Activated T-helper 1 cell treated with anti-CD3 and anti-CD28 coated beads, Interleukin-12 subunit alpha, Interleukin-12 subunit beta, Interleukin-2, Interleukin-4 antibody, amounts not matched to agents 30 ng/mL and 10 ng/mL and 1 ng/mL, durations not matched to agents 14 hours and 24 hours and 36 hours (primary cell): ENCODE data around the gene ZNF155. TPM values are rescaled to one million over a fixed set of nuclear protein-coding genes. Genes with fewer than 3 reads are reported as not detected.

ENCODE experiments used
- DNase-seq: peaks from one replicate; pipeline ENCODE4 v3.0.0; 2021; ENCODE audit warnings: low spot score
- H3K27ac Mint-ChIP-seq: one replicate; pipeline ENCODE4 v1.8.0; 2021; ENCODE audit warnings: mild to moderate bottlenecking, mixed read lengths
- H3K27me3 Mint-ChIP-seq: one replicate; pipeline ENCODE4 v1.8.0; 2022; ENCODE audit warnings: mild to moderate bottlenecking, moderate library complexity, mixed read lengths; ENCODE audit not compliant: insufficient read depth
- H3K36me3 Mint-ChIP-seq: one replicate; pipeline ENCODE4 v1.8.0; 2021; ENCODE audit warnings: low read depth, mixed read lengths
- H3K4me1 Mint-ChIP-seq: one replicate; pipeline ENCODE4 v1.8.0; 2021; ENCODE audit warnings: low read depth, mixed read lengths
- H3K4me3 Mint-ChIP-seq: one replicate; pipeline ENCODE4 v1.8.0; 2021; ENCODE audit warnings: mild to moderate bottlenecking, moderate library complexity, mixed read lengths
- H3K9me3 Mint-ChIP-seq: one replicate; pipeline ENCODE4 v1.8.0; 2021; ENCODE audit warnings: mixed read lengths
- intact Hi-C: fragments of 100-400 bp; cut with micrococcal nuclease; formaldehyde crosslinking; loops from one replicate; pipeline ENCODE4 v1.15.1; 2024
- total RNA-seq: library from RNA; stranded (reverse); gene quantifications from 2 replicates; pipeline ENCODE4 v1.2.3, GENCODE V29; 2022

ZNF155 gene
- total RNA-seq, 1 donor from 2014 or later = 5.2 TPM

DNA sequence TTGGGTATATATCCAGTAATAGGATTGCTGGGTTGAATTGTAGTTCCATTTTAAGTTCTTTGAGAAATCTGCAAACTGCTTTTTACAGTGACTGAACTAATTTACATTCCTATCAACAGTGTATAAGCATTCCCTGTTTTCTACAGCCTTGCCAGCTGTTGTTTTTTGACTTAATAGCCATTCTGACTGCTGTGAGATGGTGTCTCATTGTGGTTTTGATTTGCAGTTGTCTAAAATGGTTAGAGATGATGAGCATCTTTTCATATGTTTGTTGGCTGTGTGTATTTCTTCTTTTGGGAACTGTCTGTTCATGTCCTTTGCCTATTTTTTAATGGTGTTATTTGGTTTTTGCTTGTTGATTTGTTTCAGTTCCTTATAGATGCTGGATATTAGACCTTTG, 37.2 kb downstream of the ZNF155 start:
- Mint-ChIP-seq H3K9me3 (peaks cover 57% of the 10 kb centered on the region), H3K4me1 (peaks cover 18% of the 10 kb centered on the region), H3K4me3 (no peak overlapping the region), H3K36me3 (peaks cover 8% of the 10 kb centered on the region), H3K27ac (no peak overlapping the region), H3K27me3 (no peaks in the 10 kb centered on the region)
- intact Hi-C loops = loop anchor here (10.0 kb wide), 1 partner anchor 484 kb away; the partner anchor contains the start of gene ZNF180
- DNase-seq = no peak

DNA sequence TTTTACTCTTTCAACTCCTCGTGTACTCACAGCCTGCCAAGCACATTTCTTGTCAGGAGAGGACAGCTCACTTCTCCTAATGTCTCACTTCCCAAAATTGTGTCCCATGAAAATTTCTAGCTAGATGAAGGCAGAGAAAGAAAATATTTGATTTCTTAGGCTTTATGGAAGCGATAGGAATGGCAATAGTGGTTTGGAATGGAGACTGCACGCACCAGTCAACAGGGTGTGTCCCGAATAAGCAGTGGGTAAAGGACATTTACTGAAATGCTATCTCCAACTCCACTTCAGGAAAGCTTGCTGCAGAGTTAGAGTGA, 40.9 kb downstream of the ZNF155 start:
- no peaks in the 10 kb centered on the region for H3K27me3 Mint-ChIP-seq
- intact Hi-C loops = loop anchor here (1.0 to 10.0 kb wide), 7 partner anchors 23 to 480 kb away; partner anchors contain the start of genes ZNF155, ZNF180, ZNF224 and ZNF227
- peaks cover 29% of the 10 kb centered on the region for H3K36me3 Mint-ChIP-seq
- peak overlapping the region; percentile 85 for H3K27ac Mint-ChIP-seq
- H3K4me1 Mint-ChIP-seq = peaks cover 18% of the 10 kb centered on the region
- peaks cover 55% of the 10 kb centered on the region for H3K9me3 Mint-ChIP-seq
- DNase-seq = no peak
- peak overlapping the region; percentile 96 for H3K4me3 Mint-ChIP-seq

DNA sequence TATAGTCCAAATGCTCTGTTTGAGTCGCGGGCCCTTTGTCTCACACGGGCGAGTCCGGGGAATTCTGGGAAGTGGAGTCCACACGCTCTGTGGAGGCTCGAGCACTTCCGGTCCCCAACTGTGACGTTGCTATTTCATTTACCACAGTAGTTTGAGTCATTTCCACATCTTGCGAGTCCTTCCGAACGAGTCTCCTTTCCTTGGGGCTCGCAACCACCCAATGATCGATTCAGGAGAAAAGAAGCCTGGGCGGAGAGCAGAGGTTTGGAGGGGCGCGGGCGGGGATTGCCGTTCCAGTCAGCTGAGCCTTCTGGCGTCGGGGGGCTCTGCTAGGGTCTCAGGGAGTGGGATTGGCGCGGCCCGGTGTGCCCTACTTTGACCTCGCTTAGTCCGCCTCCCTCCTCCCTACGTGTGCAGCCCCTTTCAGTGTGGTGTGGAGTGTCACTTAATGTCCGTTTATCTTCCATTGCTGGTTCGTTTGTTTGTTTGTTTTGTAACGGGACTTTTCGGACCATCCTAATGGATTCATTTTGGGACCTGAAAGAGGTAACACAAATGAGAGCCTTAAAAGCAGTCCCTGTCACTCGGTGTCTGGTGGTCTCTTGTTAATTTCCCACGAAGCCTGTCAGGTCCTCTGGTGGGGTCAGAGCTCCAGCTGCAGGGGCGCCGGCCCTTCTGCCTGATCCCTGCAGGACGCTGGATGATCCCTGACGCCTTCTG, 41.4 kb downstream of the ZNF155 start, which contains the start of gene ZNF222:
TSS of gene ZNF222 (plus strand) at position 163 of the 720 bp plus-strand sequence. CDS start at position 221, 58 bp downstream.
- Mint-ChIP-seq H3K36me3 (peaks cover 30% of the 10 kb centered on the region), H3K9me3 (peaks cover 55% of the 10 kb centered on the region), H3K4me3 (peak within 1 kb of the TSS; percentile 96), H3K27me3 (no peaks in the 10 kb centered on the region), H3K4me1 (peaks cover 18% of the 10 kb centered on the region), H3K27ac (peak within 1 kb of the TSS; percentile 85)
- intact Hi-C loops = loop anchor here (1.0 to 10.0 kb wide), 7 partner anchors 23 to 479 kb away; partner anchors contain the start of genes ZNF155, ZNF180, ZNF224 and ZNF227
- DNase-seq = peak; percentile 69

DNA sequence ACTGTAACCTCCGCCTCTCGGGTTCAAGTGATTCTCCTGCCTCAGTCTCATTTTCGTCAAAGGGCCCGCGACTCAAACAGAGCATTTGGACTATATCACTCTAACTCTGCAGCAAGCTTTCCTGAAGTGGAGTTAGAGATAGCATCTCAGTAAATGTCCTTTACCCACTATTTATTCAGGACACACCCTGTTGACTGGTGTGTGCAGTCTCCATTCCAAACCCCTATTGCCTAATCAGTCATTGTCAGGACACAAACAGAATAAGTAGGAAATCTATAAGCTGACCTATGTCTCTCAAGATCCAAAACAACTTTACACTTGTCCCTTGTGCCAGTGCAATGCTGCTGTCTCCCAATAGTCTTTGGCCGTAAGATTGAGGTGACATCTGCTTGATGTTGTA, 42.6 kb downstream of the ZNF155 start:
- peaks cover 18% of the 10 kb centered on the region for H3K4me1 Mint-ChIP-seq
- H3K27me3 Mint-ChIP-seq = no peaks in the 10 kb centered on the region
- intact Hi-C loops = loop anchor here (10.0 kb wide), 1 partner anchor 478 kb away; the partner anchor contains the start of gene ZNF180
- peaks cover 65% of the 10 kb centered on the region for H3K9me3 Mint-ChIP-seq
- peaks cover 34% of the 10 kb centered on the region for H3K36me3 Mint-ChIP-seq
- no peak overlapping the region for H3K27ac Mint-ChIP-seq
- peak overlapping the region; percentile 35 for H3K4me3 Mint-ChIP-seq
- DNase-seq = no peak

DNA sequence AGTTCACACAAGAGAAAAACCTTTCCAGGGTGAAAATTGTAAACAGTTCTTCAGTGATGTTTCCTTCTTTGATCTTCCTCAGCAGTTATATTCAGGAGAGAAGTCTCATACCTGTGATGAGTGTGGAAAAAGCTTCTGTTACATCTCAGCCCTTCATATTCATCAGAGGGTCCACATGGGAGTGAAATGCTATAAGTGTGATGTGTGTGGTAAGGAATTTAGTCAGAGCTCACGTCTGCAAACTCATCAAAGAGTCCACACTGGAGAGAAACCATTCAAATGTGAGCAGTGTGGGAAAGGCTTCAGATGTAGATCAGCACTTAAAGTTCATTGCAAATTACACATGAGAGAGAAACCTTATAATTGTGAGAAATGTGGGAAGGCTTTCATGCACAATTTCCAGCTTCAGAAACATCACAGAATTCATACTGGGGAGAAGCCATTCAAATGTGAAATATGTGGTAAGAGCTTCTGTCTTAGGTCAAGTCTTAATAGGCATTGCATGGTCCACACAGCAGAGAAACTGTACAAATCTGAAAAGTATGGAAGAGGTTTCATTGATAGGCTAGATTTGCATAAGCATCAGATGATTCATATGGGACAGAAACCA, 48.1 kb downstream of the ZNF155 start:
- intact Hi-C loops = no loop called here
- H3K36me3 Mint-ChIP-seq = peaks cover 35% of the 10 kb centered on the region
- peaks cover 78% of the 10 kb centered on the region for H3K9me3 Mint-ChIP-seq
- H3K4me1 Mint-ChIP-seq = no peaks in the 10 kb centered on the region
- no peak overlapping the region for H3K27ac Mint-ChIP-seq
- H3K4me3 Mint-ChIP-seq = no peak overlapping the region
- no peak for DNase-seq
- H3K27me3 Mint-ChIP-seq = no peaks in the 10 kb centered on the region

DNA sequence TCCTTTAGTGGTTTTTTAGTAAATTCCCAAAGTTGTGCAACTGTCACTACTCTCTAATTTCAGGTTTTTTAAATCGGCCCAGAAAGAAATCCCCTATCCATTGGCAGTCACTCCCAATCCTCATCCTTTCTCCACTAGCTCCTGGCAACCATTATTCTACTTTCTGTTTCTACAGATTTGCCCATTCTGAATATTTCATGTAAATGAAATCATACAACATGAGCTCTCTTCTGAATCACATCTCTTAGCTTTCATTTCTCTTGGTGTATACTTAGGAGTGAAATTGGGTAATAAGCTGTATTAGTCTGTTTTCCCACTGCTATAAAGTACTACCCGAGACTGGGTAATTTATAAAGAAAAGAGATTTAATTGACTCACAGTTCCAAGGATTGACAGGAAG, 58.2 kb downstream of the ZNF155 start:
- H3K27ac Mint-ChIP-seq = no peak overlapping the region
- intact Hi-C loops = no loop called here
- DNase-seq = no peak
- H3K9me3 Mint-ChIP-seq = peaks cover 49% of the 10 kb centered on the region
- H3K4me3 Mint-ChIP-seq = no peak overlapping the region
- H3K4me1 Mint-ChIP-seq = no peaks in the 10 kb centered on the region
- no peaks in the 10 kb centered on the region for H3K27me3 Mint-ChIP-seq
- H3K36me3 Mint-ChIP-seq = no peaks in the 10 kb centered on the region

Other genes with a start within 250 kb of the ZNF155 start
- gene SMG9, start 229.2 kb upstream of the ZNF155 start, total RNA-seq = 86.6 and 89.2 TPM in 2 replicates
- 183 and 185 TPM in 2 replicates for gene KCNN4, start 203.2 kb upstream of the ZNF155 start, total RNA-seq
- 0.29 TPM in 1 of 2 replicates, not detected in the other for gene LYPD5, start 181.7 kb upstream of the ZNF155 start, total RNA-seq
- gene ZNF283, start 156.9 kb upstream of the ZNF155 start, total RNA-seq = 4.0 and 4.8 TPM in 2 replicates
- 0.59 and 0.60 TPM in 2 replicates for gene ZNF404, start 100.2 kb upstream of the ZNF155 start, total RNA-seq
- gene ZNF45, start 48.9 kb upstream of the ZNF155 start, total RNA-seq = 11.5 and 13.1 TPM in 2 replicates
- gene ZNF221, start 33.0 kb upstream of the ZNF155 start, total RNA-seq = 0.56 and 0.75 TPM in 2 replicates
- 4.0 and 4.3 TPM in 2 replicates for gene ZNF230, start 18.8 kb downstream of the ZNF155 start, total RNA-seq
- 1.2 and 1.5 TPM in 2 replicates for gene ZNF222, start 41.2 kb downstream of the ZNF155 start, total RNA-seq
- 0.18 TPM in 1 of 2 replicates, not detected in the other for gene ZNF223, start 67.8 kb downstream of the ZNF155 start, total RNA-seq
- 1.3 and 1.4 TPM in 2 replicates for gene ZNF284, start 88.0 kb downstream of the ZNF155 start, total RNA-seq
- 18.8 and 20.4 TPM in 2 replicates for gene ZNF224, start 110.2 kb downstream of the ZNF155 start, total RNA-seq
- gene ZNF225, start 129.2 kb downstream of the ZNF155 start, total RNA-seq = 3.8 and 5.0 TPM in 2 replicates
- gene ZNF234, start 157.4 kb downstream of the ZNF155 start, total RNA-seq = 8.4 and 10.3 TPM in 2 replicates
- gene ZNF226, start 180.9 kb downstream of the ZNF155 start, total RNA-seq = 10.5 and 11.6 TPM in 2 replicates
- gene ZNF227, start 228.3 kb downstream of the ZNF155 start, total RNA-seq = 21.7 and 22.6 TPM in 2 replicates